Measurements from ENCODE around the gene C2CD5.

GRCh38 chr12:22399464-22400180 lies 144.7 kb downstream of the C2CD5 start:
- TF ChIP-seq POLR2AphosphoS5 (IDR thresholded peaks at IDR 0.05; ENCODE audit: low read depth, low read length) = no peak
- no peak for TF ChIP-seq CTCF (IDR thresholded peaks at IDR 0.05 in 2 of 3, conservative IDR thresholded peaks at IDR 0.05 in 1 of 3; ENCODE audit: borderline replicate concordance in 1 of 3, insufficient read depth in 1 of 3, low read depth in 2 of 3, low read length in 2 of 3)
- TF ChIP-seq TCF7L2 (IDR thresholded peaks at IDR 0.05; ENCODE audit: borderline replicate concordance, extremely low read depth, insufficient read depth, insufficient read length) = no peak
- no peak for TF ChIP-seq POLR2A (IDR thresholded peaks at IDR 0.05; ENCODE audit: borderline replicate concordance, extremely low read depth, insufficient read depth, insufficient read length)
- no peak for TF ChIP-seq ZFX (IDR thresholded peaks at IDR 0.05)
- no peak for TF ChIP-seq RAD21 (IDR thresholded peaks at IDR 0.05; ENCODE audit: low read depth)
- no peak for TF ChIP-seq REST (IDR thresholded peaks at IDR 0.05; ENCODE audit: low read depth)
- no peak for TF ChIP-seq EZH2 (IDR thresholded peaks at IDR 0.05)
- TF ChIP-seq ZNF274 (IDR thresholded peaks at IDR 0.05; ENCODE audit: low read depth, low read length) = no peak
- no peak for TF ChIP-seq ZBTB33 (IDR thresholded peaks at IDR 0.05; ENCODE audit: extremely low read depth, insufficient replicate concordance, low read length)
- TF ChIP-seq CEBPB (IDR thresholded peaks at IDR 0.05; ENCODE audit: low read depth) = no peak
- TF ChIP-seq EZH2phosphoT487 (IDR thresholded peaks at IDR 0.05; ENCODE audit: borderline replicate concordance) = no peak
- TF ChIP-seq EGR1 (IDR thresholded peaks at IDR 0.05; ENCODE audit: low read depth) = no peak
- TF ChIP-seq SRF (IDR thresholded peaks at IDR 0.05; ENCODE audit: low read depth) = no peak
